Measurements from ENCODE around the gene POU3F1. TPM values are rescaled to one million over a fixed set of nuclear protein-coding genes. Genes with fewer than 3 reads are reported as not detected.

Gene POU3F1
- total and polyA plus RNA-seq, 2 of the 4 experiments (the other 2 are of a cell fraction): not detected

GRCh38 chr1:38061883-38062328, 15.3 kb upstream of the POU3F1 start:
- no peak overlapping the region for H3K9ac ChIP-seq (ENCODE audit: low read depth, low read length)
- H3K4ac ChIP-seq (ENCODE audit: low read depth, low read length): no peak overlapping the region
- ChIA-PET CTCF (interaction anchor here (0.7 kb wide), 1 partner anchor 10 kb away, joined by 3 read pairs; no protein-coding TSS in a partner anchor), POLR2A (ENCODE audit: unreplicated experiment) (no interaction called here)
- intact Hi-C loops (cut with micrococcal nuclease) (no loop called here), dilution Hi-C loops (cut with HindIII; ENCODE audit: low sequenced_read_pairs, unreplicated experiment) (no loop called here), in situ Hi-C loops (cut with MboI; ENCODE audit: low sequenced_read_pairs) (no loop called here)
- H3K9me3 ChIP-seq (ENCODE audit: control insufficient read depth, insufficient read depth, low read length): no peaks in the 10 kb centered on the region
- no peak overlapping the region for H3K56ac ChIP-seq (ENCODE audit: extremely low read depth, insufficient read depth, low read length)
- H3K4me3 ChIP-seq (ENCODE audit: insufficient read depth, low read depth, low read length): no peak overlapping the region
- no peaks in the 10 kb centered on the region for H3K9me1 ChIP-seq (ENCODE audit: insufficient read depth, low read length)
- H2BK120ac ChIP-seq (ENCODE audit: low read depth, low read length): no peak overlapping the region
- H3K4me2 ChIP-seq (ENCODE audit: low read depth, low read length): no peak overlapping the region
- no peak overlapping the region for H2BK20ac ChIP-seq (ENCODE audit: low read depth, low read length)
- H2BK5ac ChIP-seq (ENCODE audit: low read depth, low read length, poor library complexity, severe bottlenecking): no peak overlapping the region
- BruUV-seq (replicated peaks): no TSS peak
- H3K23ac ChIP-seq (ENCODE audit: low read depth, low read length): no peak overlapping the region
- H4K8ac ChIP-seq (ENCODE audit: low read depth in 2 of 2, low read length in 2 of 2): no peak overlapping the region
- H4K5ac ChIP-seq (ENCODE audit: low read depth, low read length): no peak overlapping the region
- H3K79me1 ChIP-seq (ENCODE audit: low read depth in 1 of 2, low read length in 2 of 2): no peaks in the 10 kb centered on the region
- DNase-seq (no peak), ATAC-seq (ENCODE audit: low read depth) (no peak)
- H2AFZ ChIP-seq (replicated peaks; ENCODE audit: low read length, poor library complexity): no peak overlapping the region
- no peak overlapping the region for H2BK15ac ChIP-seq (ENCODE audit: low read depth, low read length)
- H3K14ac ChIP-seq (replicated peaks; ENCODE audit: low read depth, low read length): no peak overlapping the region
- no peaks in the 10 kb centered on the region for H4K20me1 ChIP-seq (ENCODE audit: insufficient read depth, low read length)
- 61% methylated on average over 3 of the region's 7 CpGs; no CpG with 5 or more reads in 1 of the 2 experiments for WGBS, 2 experiments (ENCODE audit: extremely low coverage in 2 of 2, insufficient read length in 1 of 2)
- no peak overlapping the region for H2AK9ac ChIP-seq (replicated peaks; ENCODE audit: low read depth, low read length, poor library complexity)
- no peak overlapping the region for H4K91ac ChIP-seq (ENCODE audit: insufficient read depth, low read depth, low read length)
- H3K27me3 ChIP-seq (ENCODE audit: control insufficient read depth, insufficient read depth, low read length): peaks cover 20% of the 10 kb centered on the region
- no peak overlapping the region for H3K27ac ChIP-seq (ENCODE audit: insufficient read depth, low read length)
- TF ChIP-seq SMC3 (IDR thresholded peaks at IDR 0.05; ENCODE audit: low read depth, low read length): no peak
- TF ChIP-seq RFX5 (IDR thresholded peaks at IDR 0.05; ENCODE audit: low read depth, low read length): no peak
- no peak for TF ChIP-seq MXI1 (IDR thresholded peaks at IDR 0.05; ENCODE audit: borderline replicate concordance, low read depth, low read length)
- TF ChIP-seq RAD21 (IDR thresholded peaks at IDR 0.05; ENCODE audit: low read length): no peak
- TF ChIP-seq ELK1 (IDR thresholded peaks at IDR 0.05; ENCODE audit: borderline replicate concordance, low read depth, low read length): no peak
- no peak for TF ChIP-seq POLR2A (IDR thresholded peaks at IDR 0.05; ENCODE audit: low read depth, low read length)
- TF ChIP-seq CEBPB (IDR thresholded peaks at IDR 0.05; ENCODE audit: low read depth, low read length): no peak
- no peak for TF ChIP-seq NFE2L2 (IDR thresholded peaks at IDR 0.05; ENCODE audit: low read depth, low read length)
- no peak for TF ChIP-seq MAZ (IDR thresholded peaks at IDR 0.05; ENCODE audit: borderline replicate concordance, low read depth, low read length)
- no peak for TF ChIP-seq MAFK (IDR thresholded peaks at IDR 0.05; ENCODE audit: low read depth, low read length)
- TF ChIP-seq RCOR1 (IDR thresholded peaks at IDR 0.05; ENCODE audit: insufficient replicate concordance, low read length): no peak
- TF ChIP-seq USF2 (IDR thresholded peaks at IDR 0.05; ENCODE audit: low read depth, low read length): no peak
- no peak for TF ChIP-seq BHLHE40 (IDR thresholded peaks at IDR 0.05; ENCODE audit: low read depth, low read length)
- no peak for TF ChIP-seq CHD1 (IDR thresholded peaks at IDR 0.05; ENCODE audit: low read depth, low read length)
- TF ChIP-seq FOS (IDR thresholded peaks at IDR 0.05; ENCODE audit: low read depth, low read length): no peak
- no peak for TF ChIP-seq CTCF (conservative IDR thresholded peaks at IDR 0.05; ENCODE audit: low read depth, low read length)
- H3K4me1 ChIP-seq (ENCODE audit: control insufficient read depth, insufficient read depth, low read length): no peaks in the 10 kb centered on the region
- H3K18ac ChIP-seq (ENCODE audit: low read depth, low read length): no peak overlapping the region
- H2AK5ac ChIP-seq (ENCODE audit: low read depth, low read length): no peak overlapping the region
- H3K36me3 ChIP-seq (ENCODE audit: control insufficient read depth, insufficient read depth, low read length): no peaks in the 10 kb centered on the region
